Nephron progenitor cell (in vitro differentiated cells): ENCODE measurements around the gene MYH9.
A peak's percentile ranks its signal among the peaks of the same experiment; 100 is the strongest.
"Not testable (repeated sequence)": the region's sequence is repeated elsewhere in the genome, so short reads cannot be mapped to it uniquely, and the experiment has no call there.

Experiments used
- DNase-seq: peaks from one replicate; pipeline ENCODE4 v3.0.0; 2021
- H3K27ac Mint-ChIP-seq: 2 replicates; pipeline ENCODE4 v1.8.0; 2021; ENCODE audit warnings: mild to moderate bottlenecking, moderate library complexity, mixed read lengths
- H3K27me3 Mint-ChIP-seq: 2 replicates; pipeline ENCODE4 v1.8.0; 2021; ENCODE audit warnings: mild to moderate bottlenecking, low read depth, mixed read lengths; ENCODE audit not compliant: poor library complexity
- H3K36me3 Mint-ChIP-seq: 2 replicates; pipeline ENCODE4 v1.8.0; 2021; ENCODE audit warnings: low read depth, mixed read lengths
- H3K4me1 Mint-ChIP-seq: 2 replicates; pipeline ENCODE4 v1.8.0; 2021; ENCODE audit warnings: mixed read lengths
- H3K4me3 Mint-ChIP-seq: 2 replicates; pipeline ENCODE4 v1.8.0; 2021; ENCODE audit warnings: mild to moderate bottlenecking, moderate library complexity, mixed read lengths
- H3K9me3 Mint-ChIP-seq: 2 replicates; pipeline ENCODE4 v1.8.0; 2021; ENCODE audit warnings: mild to moderate bottlenecking, moderate library complexity, mixed read lengths
- CTCF ChIP-seq: fragments of 200-600 bp; sonication (generic); IDR thresholded peaks from 2 replicates; pipeline ENCODE4 v1.5.0; 2021; ENCODE audit warnings: antibody characterized with exemption

The MYH9 gene

DNA sequence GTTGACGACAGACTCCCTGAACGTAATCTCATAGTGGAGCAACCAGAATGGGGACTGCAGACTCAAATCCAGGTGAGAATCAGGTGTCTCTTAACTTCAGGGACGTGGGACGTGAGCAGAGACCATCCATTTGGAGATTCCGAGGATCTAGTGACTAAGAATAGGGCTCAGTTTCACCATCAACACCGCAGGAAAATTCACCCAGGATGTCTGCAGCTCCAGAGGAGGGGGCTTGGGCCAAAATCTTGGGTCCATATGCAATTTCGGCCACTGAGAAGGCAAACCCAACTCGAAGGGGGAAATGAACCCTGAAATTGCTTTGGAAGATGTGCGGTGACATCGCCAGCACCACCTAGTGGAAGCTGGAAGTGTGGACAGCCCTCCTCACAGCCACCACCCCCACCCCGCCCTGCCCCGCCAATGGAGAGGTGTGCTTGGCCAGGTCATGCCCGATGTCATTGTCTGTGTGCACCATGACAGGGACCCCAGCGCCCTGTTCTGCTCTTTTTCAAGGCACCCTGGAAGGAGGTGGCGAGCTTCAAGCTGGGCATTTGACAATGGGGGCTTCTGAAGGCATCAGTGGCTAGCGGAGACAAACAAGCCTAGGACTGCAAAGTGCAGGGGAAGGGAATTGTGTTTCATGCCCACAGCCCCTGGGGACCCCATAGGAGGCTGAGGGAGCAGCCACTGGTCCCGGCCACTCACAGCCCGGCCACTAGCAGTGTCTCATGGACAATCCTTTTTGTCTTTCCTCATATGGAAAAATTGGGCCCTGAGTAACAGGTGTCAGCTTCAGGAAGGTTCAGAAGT lies 110.1 kb downstream of the MYH9 start:
- Mint-ChIP-seq H3K4me3 (no peak overlapping the region), H3K27me3 (peaks cover 9% of the 10 kb centered on the region), H3K9me3 (no peaks in the 10 kb centered on the region), H3K36me3 (peaks cover 24% of the 10 kb centered on the region), H3K4me1 (peaks cover 21% of the 10 kb centered on the region), H3K27ac (no peak overlapping the region)
- TF ChIP-seq CTCF = peak; percentile 67
- peak; percentile 61 for DNase-seq

DNA sequence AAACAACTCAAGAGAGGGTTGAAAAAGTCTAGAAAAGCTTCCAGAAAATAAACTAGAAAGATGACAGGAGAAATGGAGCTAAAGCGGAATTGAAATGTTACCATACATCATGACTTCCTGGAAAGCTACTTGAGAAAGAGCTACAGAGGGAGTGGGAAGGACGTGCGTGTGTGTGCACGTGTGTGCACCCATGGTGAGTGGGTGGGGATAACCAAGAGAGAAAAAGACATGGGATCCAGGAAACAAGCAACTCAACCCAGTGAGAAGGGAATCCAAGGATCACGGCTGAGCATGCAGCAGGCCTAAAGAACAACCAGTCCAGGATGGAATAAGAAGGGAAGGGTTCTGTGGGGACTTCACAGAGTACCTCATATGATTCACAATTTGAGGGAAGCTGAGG lies 113.2 kb downstream of the MYH9 start:
- no peak overlapping the region for H3K4me3 Mint-ChIP-seq
- H3K4me1 Mint-ChIP-seq = peaks cover 14% of the 10 kb centered on the region
- no peak for DNase-seq
- no peak overlapping the region for H3K27ac Mint-ChIP-seq
- no peak for TF ChIP-seq CTCF
- no peaks in the 10 kb centered on the region for H3K9me3 Mint-ChIP-seq
- peaks cover 6% of the 10 kb centered on the region for H3K36me3 Mint-ChIP-seq
- peaks cover 16% of the 10 kb centered on the region for H3K27me3 Mint-ChIP-seq

GRCh38 chr22:36271951-36272350 lies 115.8 kb downstream of the MYH9 start:
- not testable (repeated sequence) for H3K4me1 Mint-ChIP-seq, DNase-seq, H3K9me3 Mint-ChIP-seq, H3K36me3 Mint-ChIP-seq, H3K27ac Mint-ChIP-seq, H3K4me3 Mint-ChIP-seq
- peaks cover 21% of the 10 kb centered on the region for H3K27me3 Mint-ChIP-seq

DNA sequence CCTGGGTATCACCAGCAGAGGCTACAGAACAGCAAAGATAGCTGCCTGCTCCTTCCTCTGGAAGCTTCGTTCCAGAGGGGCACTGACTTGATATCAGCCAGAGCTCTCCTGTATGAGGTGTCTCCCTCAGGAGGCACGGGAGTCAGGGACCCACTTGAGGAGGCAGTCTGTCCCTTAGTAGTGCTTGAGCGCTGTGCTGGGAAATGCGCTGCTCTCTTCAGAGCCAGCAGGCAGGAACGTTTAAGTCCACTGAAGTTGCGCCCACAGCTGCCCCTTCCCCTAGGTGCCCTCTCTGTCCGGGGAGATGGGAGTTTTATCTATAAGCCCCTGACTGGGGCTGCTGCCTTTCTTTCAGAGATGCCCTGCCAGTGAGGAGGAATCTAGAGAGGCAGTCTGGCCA lies 116.5 kb downstream of the MYH9 start:
- H3K4me3 Mint-ChIP-seq, H3K27ac Mint-ChIP-seq, DNase-seq, H3K9me3 Mint-ChIP-seq, H3K36me3 Mint-ChIP-seq: not testable (repeated sequence)
- Mint-ChIP-seq H3K4me1 (peaks cover 13% of the 10 kb centered on the region), H3K27me3 (peaks cover 18% of the 10 kb centered on the region)

DNA sequence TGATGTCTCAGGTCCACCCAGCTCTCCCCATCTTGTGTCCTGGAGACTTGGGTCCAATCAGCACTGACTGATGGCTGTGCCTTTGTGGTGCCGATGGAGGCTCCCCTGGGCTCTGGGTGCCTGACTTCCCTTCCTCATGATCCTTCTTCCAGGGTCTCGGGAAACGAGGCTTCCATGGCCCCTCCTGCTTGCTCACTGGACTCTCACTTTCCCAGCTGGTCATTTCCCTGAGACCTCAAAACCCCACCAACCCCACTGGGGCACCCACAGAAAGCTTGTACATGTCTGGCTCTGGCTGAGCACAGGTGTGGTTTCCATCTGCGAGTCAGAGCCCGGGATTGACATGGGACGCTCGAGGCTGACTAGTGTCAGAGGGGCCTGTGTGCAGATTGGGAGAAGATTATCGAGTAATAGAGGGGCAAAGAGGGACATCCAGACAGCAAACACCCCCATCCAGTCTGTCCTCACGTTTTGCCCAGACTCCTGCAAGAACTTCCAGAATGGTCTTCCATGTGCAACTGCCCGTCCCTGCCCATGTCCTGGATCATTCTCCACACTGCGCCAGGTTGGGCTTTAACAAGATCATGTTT lies 119.8 kb downstream of the MYH9 start:
- no peak overlapping the region for H3K4me3 Mint-ChIP-seq
- TF ChIP-seq CTCF = no peak
- H3K27me3 Mint-ChIP-seq = peaks cover 25% of the 10 kb centered on the region
- DNase-seq = no peak
- H3K27ac Mint-ChIP-seq = no peak overlapping the region
- peaks cover 25% of the 10 kb centered on the region for H3K4me1 Mint-ChIP-seq
- H3K36me3 Mint-ChIP-seq = peaks cover 8% of the 10 kb centered on the region
- peaks cover 9% of the 10 kb centered on the region for H3K9me3 Mint-ChIP-seq

GRCh38 chr22:36267058-36267457 lies 120.7 kb downstream of the MYH9 start:
- Mint-ChIP-seq H3K36me3 (peaks cover 8% of the 10 kb centered on the region), H3K4me1 (peaks cover 25% of the 10 kb centered on the region), H3K9me3 (peaks cover 9% of the 10 kb centered on the region), H3K27ac (no peak overlapping the region), H3K4me3 (no peak overlapping the region), H3K27me3 (peaks cover 22% of the 10 kb centered on the region)
- no peak for DNase-seq
- no peak for TF ChIP-seq CTCF

DNA sequence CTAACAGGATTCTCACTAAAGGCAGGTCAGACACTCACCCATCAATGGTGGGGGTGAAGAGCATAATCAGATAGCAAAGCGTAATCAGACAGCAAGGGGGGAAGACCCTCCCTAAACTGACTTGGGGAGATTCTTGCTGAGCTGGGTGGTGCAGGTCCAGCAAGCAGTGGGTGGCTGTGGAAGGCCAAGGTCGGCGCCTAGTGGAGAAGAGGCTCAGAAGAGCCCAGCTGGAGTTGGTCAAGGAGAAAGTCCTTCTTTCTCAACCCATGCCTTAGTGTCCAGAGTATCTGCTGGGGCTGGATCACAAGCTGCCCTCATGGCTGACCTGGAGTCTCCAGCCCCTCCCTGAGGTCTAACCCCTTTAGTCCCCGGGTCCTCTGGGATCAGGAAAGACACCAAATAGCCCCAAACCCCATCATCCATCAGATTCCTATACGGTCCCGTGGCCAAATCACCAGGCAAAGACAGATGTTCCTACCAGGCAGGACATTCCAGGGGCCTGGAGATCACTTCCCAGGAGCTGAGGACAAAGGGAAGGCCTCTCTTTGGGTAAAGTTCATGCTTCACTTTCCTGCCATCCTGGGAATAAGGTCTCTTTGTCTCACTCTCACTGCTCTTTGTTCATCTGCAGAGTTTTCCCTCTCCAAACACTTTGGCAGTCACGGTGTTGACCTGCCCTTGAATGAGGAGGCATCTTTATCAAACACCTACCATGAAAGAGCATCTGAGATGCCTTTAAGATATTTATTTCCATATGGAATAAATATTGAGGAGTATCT lies 123.7 kb downstream of the MYH9 start:
- peaks cover 18% of the 10 kb centered on the region for H3K27me3 Mint-ChIP-seq
- not testable (repeated sequence) for H3K36me3 Mint-ChIP-seq, DNase-seq, H3K9me3 Mint-ChIP-seq, H3K4me3 Mint-ChIP-seq
- peak overlapping the region; percentile 54 for H3K27ac Mint-ChIP-seq
- H3K4me1 Mint-ChIP-seq = peaks cover 35% of the 10 kb centered on the region

DNA sequence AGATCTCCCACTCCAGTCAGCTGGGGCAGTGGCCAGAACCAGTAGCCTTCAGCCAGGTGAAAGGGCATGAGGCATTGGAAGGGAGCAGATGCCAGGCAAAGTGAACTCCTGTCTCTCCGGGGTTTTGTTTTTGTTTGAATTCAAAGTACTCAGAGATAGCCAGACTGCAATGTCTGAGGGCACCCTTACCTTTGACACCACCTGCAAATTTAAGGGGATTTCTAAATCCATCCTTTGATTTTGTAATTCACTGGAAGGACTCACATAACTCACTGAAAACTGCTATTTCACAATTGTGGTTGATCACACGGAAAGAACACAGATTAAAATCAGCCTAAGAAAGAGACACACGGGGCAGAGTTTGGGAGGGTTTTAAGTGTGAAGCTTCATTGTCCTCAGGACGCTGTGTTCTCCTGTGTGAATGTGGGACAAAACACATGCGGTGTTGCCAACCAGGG lies 124.5 kb downstream of the MYH9 start:
- Mint-ChIP-seq H3K27me3 (peaks cover 17% of the 10 kb centered on the region), H3K4me1 (peaks cover 43% of the 10 kb centered on the region)
- H3K36me3 Mint-ChIP-seq, H3K4me3 Mint-ChIP-seq, H3K9me3 Mint-ChIP-seq, H3K27ac Mint-ChIP-seq, DNase-seq: not testable (repeated sequence)

DNA sequence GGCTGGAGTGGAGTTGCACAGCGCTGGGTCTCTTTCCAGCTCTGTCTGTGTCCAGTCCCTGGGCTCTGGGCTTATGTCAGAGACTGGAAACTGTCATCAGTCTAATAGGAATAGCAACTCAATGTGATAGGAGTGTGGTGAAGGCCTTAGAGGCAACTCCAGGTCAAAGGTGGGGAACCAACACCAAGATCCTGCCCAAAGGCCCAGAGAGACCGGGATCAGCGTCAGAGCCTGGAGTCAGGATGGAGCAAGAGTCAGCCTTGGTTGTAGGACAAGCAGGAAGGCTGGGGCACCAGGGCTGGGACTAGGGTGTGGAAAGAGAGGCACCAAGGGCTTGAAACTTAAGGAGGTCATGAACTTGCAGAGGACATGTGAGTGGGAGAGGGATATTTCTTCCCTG lies 125.5 kb downstream of the MYH9 start:
- not testable (repeated sequence) for H3K9me3 Mint-ChIP-seq, DNase-seq, H3K36me3 Mint-ChIP-seq, H3K4me3 Mint-ChIP-seq
- Mint-ChIP-seq H3K27me3 (peaks cover 16% of the 10 kb centered on the region), H3K4me1 (peaks cover 48% of the 10 kb centered on the region), H3K27ac (peak overlapping the region; percentile 16)

- H3K9me3 Mint-ChIP-seq, H3K4me3 Mint-ChIP-seq, DNase-seq, H3K27ac Mint-ChIP-seq, H3K36me3 Mint-ChIP-seq: not testable (repeated sequence)
- peaks cover 21% of the 10 kb centered on the region for H3K27me3 Mint-ChIP-seq
- peaks cover 48% of the 10 kb centered on the region for H3K4me1 Mint-ChIP-seq
Measured at GRCh38 chr22:36261675-36262074, 126.1 kb downstream of the MYH9 start.
